ENCODE measurements around the gene ARHGAP6. TPM values are rescaled to one million over a fixed set of nuclear protein-coding genes. Genes with fewer than 3 reads are reported as not detected.

The ARHGAP6 gene
- total and polyA plus RNA-seq, 9 donors = 14.1 to 32.9 (median 20.3) TPM

- TF ChIP-seq CTCF (IDR thresholded peaks at IDR 0.05) = no peak
- TF ChIP-seq POLR2A (IDR thresholded peaks at IDR 0.05) = no peak
- TF ChIP-seq EP300 (IDR thresholded peaks at IDR 0.05) = no peak
- Histone ChIP-seq H3K27me3 (no peaks in the 10 kb centered on the region), H3K27ac (no peak overlapping the region), H3K4me1 (ENCODE audit: insufficient read depth) (no peaks in the 10 kb centered on the region), H3K9me3 (no peaks in the 10 kb centered on the region), H3K4me3 (no peak overlapping the region), H3K36me3 (no peaks in the 10 kb centered on the region)
- intact Hi-C loops (cut with DNase I) = no loop called here
- no peak for DNase-seq
- WGBS, 3 donors = 81 to 85% (median 85%) methylated on average over 4 of the region's 4 CpGs
Observed at GRCh38 chrX:11355259-11355909, 310.3 kb downstream of the ARHGAP6 start.

GRCh38 chrX:11352296-11352741 is 313.4 kb downstream of the ARHGAP6 start:
- Histone ChIP-seq H3K27me3 (no peaks in the 10 kb centered on the region), H3K27ac (no peak overlapping the region), H3K4me1 (ENCODE audit: insufficient read depth) (no peaks in the 10 kb centered on the region), H3K4me3 (no peak overlapping the region), H3K9me3 (no peaks in the 10 kb centered on the region), H3K36me3 (no peaks in the 10 kb centered on the region)
- WGBS, 3 donors = 52 to 70% (median 65%) methylated on average over 1 of the region's 1 CpG
- intact Hi-C loops (cut with DNase I) = no loop called here
- no peak for TF ChIP-seq POLR2A (IDR thresholded peaks at IDR 0.05)
- no peak for TF ChIP-seq EP300 (IDR thresholded peaks at IDR 0.05)
- no peak for TF ChIP-seq CTCF (IDR thresholded peaks at IDR 0.05)
- DNase-seq = no peak

- Histone ChIP-seq H3K9me3 (no peaks in the 10 kb centered on the region), H3K27me3 (no peaks in the 10 kb centered on the region), H3K4me1 (ENCODE audit: insufficient read depth) (no peaks in the 10 kb centered on the region), H3K4me3 (no peak overlapping the region), H3K36me3 (no peaks in the 10 kb centered on the region), H3K27ac (peak overlapping the region in 1 of 2 donors; percentile 35)
- no peak for TF ChIP-seq POLR2A (IDR thresholded peaks at IDR 0.05)
- no peak for TF ChIP-seq EP300 (IDR thresholded peaks at IDR 0.05)
- no peak for TF ChIP-seq CTCF (IDR thresholded peaks at IDR 0.05)
- intact Hi-C loops (cut with DNase I) = no loop called here
- DNase-seq = peak; percentile 19 to 55 (median 47)
- 36 to 47% (median 37%) methylated on average over 11 of the region's 11 CpGs for WGBS, 3 donors
Observed at GRCh38 chrX:11351375-11352295, 314.1 kb downstream of the ARHGAP6 start.

- WGBS, 3 donors = 51 to 68% (median 56%) methylated on average over 2 of the region's 2 CpGs
- no peak for TF ChIP-seq CTCF (IDR thresholded peaks at IDR 0.05)
- no peak for TF ChIP-seq POLR2A (IDR thresholded peaks at IDR 0.05)
- no peak for TF ChIP-seq EP300 (IDR thresholded peaks at IDR 0.05)
- intact Hi-C loops (cut with DNase I) = no loop called here
- H3K4me3 ChIP-seq = no peak overlapping the region
- H3K27me3 ChIP-seq = no peaks in the 10 kb centered on the region
- no peak for DNase-seq
- H3K36me3 ChIP-seq = no peaks in the 10 kb centered on the region
- no peaks in the 10 kb centered on the region for H3K9me3 ChIP-seq
- no peak overlapping the region for H3K27ac ChIP-seq
- H3K4me1 ChIP-seq (ENCODE audit: insufficient read depth) = no peaks in the 10 kb centered on the region
Observed at GRCh38 chrX:11349661-11350337, 315.9 kb downstream of the ARHGAP6 start.

Data from ovary (tissue), 9 donors.